ENCODE measurements around the gene KCNV2.

Gene KCNV2

GRCh38 chr9:2720179-2720654 lies 2.9 kb downstream of the KCNV2 start:
- DNase-seq (ENCODE audit: low spot score): no peak

- peak; percentile 29 for DNase-seq (ENCODE audit: low spot score)
Measured at GRCh38 chr9:2722715-2723114, 5.4 kb downstream of the KCNV2 start.

- no peak for DNase-seq (ENCODE audit: low spot score)
Measured at GRCh38 chr9:2723376-2724065, 6.2 kb downstream of the KCNV2 start.

GRCh38 chr9:2725126-2725525 lies 7.8 kb downstream of the KCNV2 start:
- no peak for DNase-seq (ENCODE audit: low spot score)

- peak; percentile 16 for DNase-seq (ENCODE audit: low spot score)
Measured at GRCh38 chr9:2725898-2726649, 8.8 kb downstream of the KCNV2 start.

- DNase-seq (ENCODE audit: low spot score): no peak
Measured at GRCh38 chr9:2726650-2727340, 9.5 kb downstream of the KCNV2 start.

- DNase-seq (ENCODE audit: low spot score): no peak
Measured at GRCh38 chr9:2727374-2727773, 10.1 kb downstream of the KCNV2 start.

- peak; percentile 18 for DNase-seq (ENCODE audit: low spot score)
Measured at GRCh38 chr9:2727966-2728613, 10.8 kb downstream of the KCNV2 start.

- peak; percentile 15 for DNase-seq (ENCODE audit: low spot score)
Measured at GRCh38 chr9:2729003-2729402, 11.7 kb downstream of the KCNV2 start.

GRCh38 chr9:2729721-2730120 lies 12.4 kb downstream of the KCNV2 start:
- no peak for DNase-seq (ENCODE audit: low spot score)

GRCh38 chr9:2730971-2731370 lies 13.7 kb downstream of the KCNV2 start:
- no peak for DNase-seq (ENCODE audit: low spot score)

- DNase-seq (ENCODE audit: low spot score): no peak
Measured at GRCh38 chr9:2732492-2732891, 15.2 kb downstream of the KCNV2 start.

- DNase-seq (ENCODE audit: low spot score): no peak
Measured at GRCh38 chr9:2740616-2741015, 23.3 kb downstream of the KCNV2 start.

GRCh38 chr9:2741441-2742158 lies 24.3 kb downstream of the KCNV2 start:
- no peak for DNase-seq (ENCODE audit: low spot score)

- no peak for DNase-seq (ENCODE audit: low spot score)
Measured at GRCh38 chr9:2742214-2742613, 24.9 kb downstream of the KCNV2 start.

GRCh38 chr9:2743937-2744529 lies 26.7 kb downstream of the KCNV2 start:
- DNase-seq (ENCODE audit: low spot score): no peak

GRCh38 chr9:2745560-2746380 lies 28.5 kb downstream of the KCNV2 start:
- DNase-seq (ENCODE audit: low spot score): no peak

GRCh38 chr9:2749485-2749884 lies 32.2 kb downstream of the KCNV2 start:
- DNase-seq (ENCODE audit: low spot score): no peak

GRCh38 chr9:2755285-2755684 lies 38.0 kb downstream of the KCNV2 start:
- no peak for DNase-seq (ENCODE audit: low spot score)

GRCh38 chr9:2758162-2758897 lies 41.0 kb downstream of the KCNV2 start:
- no peak for DNase-seq (ENCODE audit: low spot score)

Measured in GM03348 (cell line).